K562 treated with DMSO at 1 percent for 4 hours (cell line): ENCODE data around the gene TNFRSF18. TPM values are rescaled to one million over a fixed set of nuclear protein-coding genes. Genes with fewer than 3 reads are reported as not detected.

ENCODE experiments used
- total RNA-seq: library from RNA; unstranded; fragments of 300-600 nt; gene quantifications from 2 replicates; pipeline ENCODE4 v1.2.3, GENCODE V29; 2022; ENCODE audit not compliant: insufficient read depth

TNFRSF18 gene
- total RNA-seq, result not detected in 2 replicates

GRCh38 chr1:1206376-1206965 lies at the start of gene TNFRSF18:
Gene TNFRSF18, minus strand, starts transcription at chr1:1206592. Its CDS starts 21 bp downstream, at chr1:1206571.

GRCh38 chr1:1246577-1247340 lies 40.4 kb upstream of the TNFRSF18 start, which contains the start of gene C1QTNF12:
Gene C1QTNF12, minus strand, starts transcription at chr1:1246722. Its CDS starts 32 bp downstream, at chr1:1246690.

GRCh38 chr1:1232208-1232795 lies 25.9 kb upstream of the TNFRSF18 start, which contains the start of gene B3GALT6:
Gene B3GALT6, plus strand, starts transcription at chr1:1232237. Its CDS starts 42 bp downstream, at chr1:1232279.

GRCh38 chr1:1231400-1232207 lies 25.2 kb upstream of the TNFRSF18 start, which contains the start of gene SDF4:
Gene SDF4, minus strand, starts transcription at chr1:1232001. Its CDS starts 3,229 bp downstream, at chr1:1228772.

GRCh38 chr1:1213345-1214265 lies 7.2 kb upstream of the TNFRSF18 start, which contains the start of gene TNFRSF4:
Gene TNFRSF4, minus strand, starts transcription at chr1:1214153. Its CDS starts 26 bp downstream, at chr1:1214127.

GRCh38 chr1:1173793-1174415 lies 32.5 kb downstream of the TNFRSF18 start, which contains the start of gene TTLL10:
Gene TTLL10, plus strand, starts transcription at chr1:1173880. Its CDS starts 5,336 bp downstream, at chr1:1179216.

Other genes starting within 250 kb of the TNFRSF18 start
- gene NOC2L, start 247.3 kb downstream of the TNFRSF18 start, total RNA-seq, result 133 and 149 TPM in 2 replicates
- gene KLHL17, start 246.0 kb downstream of the TNFRSF18 start, total RNA-seq, result 16.6 and 20.2 TPM in 2 replicates
- gene PLEKHN1, start 240.1 kb downstream of the TNFRSF18 start, total RNA-seq, result not detected in 2 replicates
- not detected in 2 replicates for gene PERM1, start 224.5 kb downstream of the TNFRSF18 start, total RNA-seq
- gene HES4, start 206.5 kb downstream of the TNFRSF18 start, total RNA-seq, result 15.8 and 21.8 TPM in 2 replicates
- gene ISG15, start 193.1 kb downstream of the TNFRSF18 start, total RNA-seq, result 95.4 and 108 TPM in 2 replicates
- 46.6 and 56.8 TPM in 2 replicates for gene AGRN, start 186.5 kb downstream of the TNFRSF18 start, total RNA-seq
- gene RNF223, start 132.3 kb downstream of the TNFRSF18 start, total RNA-seq, result not detected in 2 replicates
- 24.6 and 27.6 TPM in 2 replicates for gene C1orf159, start 90.5 kb downstream of the TNFRSF18 start, total RNA-seq
- gene TTLL10, start 32.7 kb downstream of the TNFRSF18 start, total RNA-seq, result not detected in 2 replicates
- 1.0 TPM in 1 of 2 replicates, not detected in the other for gene TNFRSF4, start 7.6 kb upstream of the TNFRSF18 start, total RNA-seq
- 270 TPM in 2 replicates for gene SDF4, start 25.4 kb upstream of the TNFRSF18 start, total RNA-seq
- 6.8 and 11.5 TPM in 2 replicates for gene B3GALT6, start 25.6 kb upstream of the TNFRSF18 start, total RNA-seq
- gene C1QTNF12, start 40.1 kb upstream of the TNFRSF18 start, total RNA-seq, result 1.9 TPM in 1 of 2 replicates, not detected in the other
- 94.8 and 107 TPM in 2 replicates for gene UBE2J2, start 67.3 kb upstream of the TNFRSF18 start, total RNA-seq
- gene SCNN1D, start 73.8 kb upstream of the TNFRSF18 start, total RNA-seq, result 0.46 and 1.7 TPM in 2 replicates
- 30.5 and 48.6 TPM in 2 replicates for gene ACAP3, start 101.3 kb upstream of the TNFRSF18 start, total RNA-seq
- 57.5 and 60.7 TPM in 2 replicates for gene PUSL1, start 102.0 kb upstream of the TNFRSF18 start, total RNA-seq
- gene INTS11, start 118.1 kb upstream of the TNFRSF18 start, total RNA-seq, result 160 and 197 TPM in 2 replicates
- gene CPTP, start 118.2 kb upstream of the TNFRSF18 start, total RNA-seq, result 23.1 and 23.7 TPM in 2 replicates
- 0.54 and 1.3 TPM in 2 replicates for gene TAS1R3, start 124.7 kb upstream of the TNFRSF18 start, total RNA-seq
- gene DVL1, start 142.8 kb upstream of the TNFRSF18 start, total RNA-seq, result 81.9 and 96.3 TPM in 2 replicates
- gene MXRA8, start 152.0 kb upstream of the TNFRSF18 start, total RNA-seq, result 14.5 and 15.6 TPM in 2 replicates
- 225 and 272 TPM in 2 replicates for gene AURKAIP1, start 168.6 kb upstream of the TNFRSF18 start, total RNA-seq
- 96.0 and 157 TPM in 2 replicates for gene CCNL2, start 192.7 kb upstream of the TNFRSF18 start, total RNA-seq
- 93.3 and 127 TPM in 2 replicates for gene MRPL20, start 200.7 kb upstream of the TNFRSF18 start, total RNA-seq
- gene ANKRD65, start 214.7 kb upstream of the TNFRSF18 start, total RNA-seq, result not detected in 2 replicates
- gene VWA1, start 229.1 kb upstream of the TNFRSF18 start, total RNA-seq, result 7.9 and 9.2 TPM in 2 replicates
- gene ATAD3C, start 243.1 kb upstream of the TNFRSF18 start, total RNA-seq, result 0.15 TPM in 1 of 2 replicates, not detected in the other